NCI-H82 (cell line): ENCODE measurements around the gene EIF2B4.

ENCODE experiments used
- DNase-seq: peaks from one replicate; lab custom pipeline; 2025; lab: John Stamatoyannopoulos, UW

EIF2B4 gene

GRCh38 chr2:27370026-27370815 is at the start of gene EIF2B4, which contains the start of gene SNX17:
Gene EIF2B4 (minus strand): TSS chr2:27370338. CDS start chr2:27370314, 24 bp downstream.
Gene SNX17 (plus strand): TSS chr2:27370616. CDS start chr2:27370744, 128 bp downstream.
- DNase-seq = peak; percentile 99

DNA sequence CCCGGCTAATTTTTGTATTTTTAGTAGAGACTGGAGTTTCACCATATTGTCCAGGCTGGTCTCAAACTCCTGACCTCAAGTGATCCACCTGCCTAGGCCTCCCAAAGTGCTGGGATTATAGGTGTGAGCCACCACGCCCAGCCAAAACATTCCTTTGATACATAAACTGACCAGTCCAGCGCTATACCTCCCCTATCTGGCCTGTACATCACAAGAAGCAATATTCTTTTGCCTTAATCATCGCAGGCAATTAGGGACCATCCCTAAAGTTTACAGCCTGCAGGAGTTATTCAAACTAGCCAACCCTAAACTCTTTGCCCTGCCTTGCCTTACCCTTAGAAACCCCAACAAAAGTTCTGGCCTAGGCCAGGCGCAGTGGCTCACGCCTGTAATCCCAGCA is 46.0 kb upstream of the EIF2B4 start:
- no peak for DNase-seq

- DNase-seq = no peak
Observed at GRCh38 chr2:27412419-27413152, 42.4 kb upstream of the EIF2B4 start.

DNA sequence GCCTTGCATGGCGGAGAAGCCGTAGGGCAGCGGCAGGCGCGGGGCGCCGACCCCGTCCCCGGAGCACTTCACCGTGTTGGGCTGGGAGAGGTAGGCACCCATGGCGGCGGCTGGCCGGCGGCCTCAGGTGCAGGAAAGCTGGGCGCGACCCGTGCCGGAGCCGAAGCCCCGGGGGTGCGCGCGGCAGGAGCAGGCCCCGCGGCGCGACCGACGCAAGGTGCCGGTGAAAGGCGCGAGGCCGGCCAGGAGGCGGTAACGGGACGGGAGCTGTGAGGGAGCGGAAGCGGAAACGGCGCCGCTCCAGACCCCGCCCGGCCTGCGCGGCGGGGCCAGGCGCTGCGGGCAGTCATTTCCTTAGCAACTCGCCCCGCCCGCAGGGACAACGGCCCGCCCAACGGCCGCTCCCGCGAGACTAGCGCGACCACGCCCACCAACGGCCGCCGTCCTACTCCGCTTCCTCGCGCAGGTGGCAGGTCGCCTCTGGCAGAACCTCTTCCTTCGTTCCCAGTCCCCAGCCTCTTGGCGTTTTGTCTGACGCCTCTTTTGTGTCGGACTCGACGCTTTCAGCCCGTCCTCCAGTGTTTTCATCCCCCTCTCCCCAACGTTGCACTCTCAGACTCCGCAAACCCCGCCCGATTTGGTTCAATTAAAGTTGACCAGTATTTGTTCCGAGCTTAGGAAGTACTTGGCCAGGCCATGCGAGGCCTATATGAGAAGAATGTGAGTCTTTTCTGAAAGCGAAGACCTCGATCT is 39.4 kb upstream of the EIF2B4 start, which contains the start of gene PPM1G:
Gene PPM1G (minus strand): TSS at position 271 of the 753 bp plus-strand sequence. CDS start 169 bp downstream, at position 102.
- peak; percentile 98 for DNase-seq

DNA sequence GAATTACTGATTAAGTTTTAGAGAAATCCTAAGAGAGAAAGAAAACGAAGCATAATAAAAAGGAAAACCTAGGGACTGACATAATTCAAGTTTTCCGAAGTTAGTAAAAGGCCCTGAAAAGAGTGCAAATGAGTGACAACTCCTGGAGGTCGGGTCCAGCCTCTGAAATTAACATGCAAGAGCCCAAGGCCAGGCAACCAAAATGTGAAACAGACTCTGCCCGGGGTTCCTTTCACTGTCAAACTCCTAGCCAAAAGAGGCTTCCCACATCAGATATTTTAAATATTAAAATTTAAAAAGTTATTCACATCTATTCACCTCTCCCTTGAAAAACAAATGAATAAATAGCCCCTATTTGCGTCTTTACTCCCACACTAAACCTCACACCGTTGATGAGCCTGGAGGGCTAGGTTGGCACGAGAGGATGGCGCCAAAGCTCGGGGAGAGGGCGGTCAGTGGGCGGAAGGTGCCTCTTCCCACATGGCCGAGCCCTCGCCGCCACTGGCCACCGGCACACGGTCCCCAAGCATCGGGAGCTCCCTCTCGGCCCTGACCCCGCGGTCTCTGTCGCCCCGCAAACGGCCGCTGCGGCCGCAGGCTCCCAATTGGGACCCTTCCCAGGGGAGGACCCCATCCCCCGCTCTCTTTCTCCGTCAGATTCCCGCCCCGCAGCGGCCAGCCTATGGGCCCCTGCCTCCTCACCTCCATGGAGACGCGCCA is 38.6 kb upstream of the EIF2B4 start:
- peak; percentile 53 for DNase-seq

DNA sequence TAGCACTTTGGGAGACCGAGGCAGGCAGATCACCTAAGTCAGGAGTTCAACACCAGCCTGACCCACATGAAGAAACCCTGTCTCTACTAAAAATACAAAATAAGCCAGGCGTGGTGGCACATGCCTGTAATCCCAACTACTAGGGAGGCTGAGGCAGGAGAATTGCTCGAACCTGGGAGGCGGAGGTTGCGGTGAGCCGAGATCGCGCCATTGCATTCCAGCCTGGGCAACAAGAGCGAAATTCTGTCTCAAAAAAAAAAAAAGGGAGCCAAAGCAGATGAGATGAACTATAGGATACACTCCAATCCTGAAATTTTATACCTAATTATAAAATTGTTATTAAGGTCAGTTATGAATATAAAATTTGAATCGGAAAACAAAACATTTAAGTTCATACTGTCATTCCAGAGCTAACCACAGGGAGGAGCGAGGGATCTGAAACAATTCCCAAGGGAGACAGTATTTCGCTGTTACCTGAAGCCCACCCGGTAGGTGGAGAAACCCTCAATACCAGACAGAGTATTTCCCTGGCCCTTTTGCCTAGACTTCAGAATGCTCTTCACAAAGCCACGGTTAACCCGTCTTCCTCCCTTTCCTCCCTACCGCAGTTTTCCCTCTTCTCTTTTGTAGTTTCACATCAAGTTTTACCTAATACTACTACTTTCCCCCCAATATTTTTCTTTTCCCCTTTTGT is 37.8 kb upstream of the EIF2B4 start:
- peak; percentile 92 for DNase-seq

- DNase-seq = no peak
Observed at GRCh38 chr2:27400348-27401135, 30.4 kb upstream of the EIF2B4 start.

- DNase-seq = no peak
Observed at GRCh38 chr2:27398962-27399361, 28.8 kb upstream of the EIF2B4 start.

- no peak for DNase-seq
Observed at GRCh38 chr2:27393225-27393624, 23.1 kb upstream of the EIF2B4 start.

- DNase-seq = no peak
Observed at GRCh38 chr2:27390822-27391679, 20.9 kb upstream of the EIF2B4 start.

DNA sequence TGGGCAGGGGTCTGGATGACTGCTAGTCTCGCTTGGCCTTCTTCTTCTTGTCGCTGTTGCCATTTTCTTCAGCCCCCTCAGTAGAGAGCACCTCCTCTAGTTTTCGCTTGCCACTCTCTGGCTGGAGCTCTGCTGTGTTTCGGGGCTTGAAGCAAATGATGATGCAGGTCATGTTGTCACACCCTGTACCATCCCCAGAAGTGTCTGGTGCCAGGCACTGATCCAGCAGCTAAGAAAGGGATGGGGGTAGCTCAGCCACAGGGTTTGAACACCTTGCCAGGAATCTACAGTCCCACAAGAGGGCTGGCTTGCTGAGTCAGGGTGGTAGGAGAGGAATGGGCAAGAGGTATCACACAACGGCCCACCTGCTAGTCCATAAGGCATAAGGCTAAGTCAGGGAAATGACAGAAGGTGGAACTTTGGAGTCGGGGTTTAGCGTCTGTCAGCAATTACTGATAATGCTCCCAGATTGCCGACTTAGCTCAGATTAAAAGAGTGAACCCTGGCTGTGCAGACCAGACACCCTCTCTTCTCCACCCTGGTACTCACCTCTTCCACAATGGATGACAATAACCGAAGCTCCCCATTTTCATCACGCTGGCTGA is 11.5 kb upstream of the EIF2B4 start:
- DNase-seq = peak; percentile 96

- peak; percentile 97 for DNase-seq
Observed at GRCh38 chr2:27380626-27381545, 10.7 kb upstream of the EIF2B4 start, which contains the start of gene ZNF513. Gene ZNF513 (minus strand): TSS chr2:27380734. CDS start chr2:27380526, 208 bp downstream.

- peak; percentile 67 for DNase-seq
Observed at GRCh38 chr2:27379836-27380625, 9.9 kb upstream of the EIF2B4 start.

DNA sequence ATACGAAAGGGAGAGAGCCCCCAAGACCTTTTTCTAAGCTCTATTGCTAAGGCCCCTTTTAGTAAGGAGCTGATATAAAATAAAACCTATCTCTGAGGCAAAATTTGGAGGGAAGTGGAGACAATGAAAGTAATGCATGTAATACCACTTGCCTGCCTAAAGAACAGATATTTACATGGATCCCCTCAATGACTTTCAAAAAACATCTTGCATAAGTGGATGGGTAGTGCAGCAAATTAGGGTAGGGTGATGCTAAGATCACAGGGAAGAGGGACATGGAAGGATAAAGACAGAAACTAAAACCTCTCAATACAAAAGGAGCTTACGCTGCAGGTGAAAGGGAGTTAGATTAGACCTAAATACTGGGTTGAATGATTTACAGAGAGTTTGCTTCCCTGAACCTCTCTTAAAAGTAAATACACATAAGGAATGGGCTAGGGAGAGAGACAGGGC is 9.3 kb upstream of the EIF2B4 start:
- no peak for DNase-seq

GRCh38 chr2:27378809-27379290 is 8.7 kb upstream of the EIF2B4 start:
- no peak for DNase-seq

DNA sequence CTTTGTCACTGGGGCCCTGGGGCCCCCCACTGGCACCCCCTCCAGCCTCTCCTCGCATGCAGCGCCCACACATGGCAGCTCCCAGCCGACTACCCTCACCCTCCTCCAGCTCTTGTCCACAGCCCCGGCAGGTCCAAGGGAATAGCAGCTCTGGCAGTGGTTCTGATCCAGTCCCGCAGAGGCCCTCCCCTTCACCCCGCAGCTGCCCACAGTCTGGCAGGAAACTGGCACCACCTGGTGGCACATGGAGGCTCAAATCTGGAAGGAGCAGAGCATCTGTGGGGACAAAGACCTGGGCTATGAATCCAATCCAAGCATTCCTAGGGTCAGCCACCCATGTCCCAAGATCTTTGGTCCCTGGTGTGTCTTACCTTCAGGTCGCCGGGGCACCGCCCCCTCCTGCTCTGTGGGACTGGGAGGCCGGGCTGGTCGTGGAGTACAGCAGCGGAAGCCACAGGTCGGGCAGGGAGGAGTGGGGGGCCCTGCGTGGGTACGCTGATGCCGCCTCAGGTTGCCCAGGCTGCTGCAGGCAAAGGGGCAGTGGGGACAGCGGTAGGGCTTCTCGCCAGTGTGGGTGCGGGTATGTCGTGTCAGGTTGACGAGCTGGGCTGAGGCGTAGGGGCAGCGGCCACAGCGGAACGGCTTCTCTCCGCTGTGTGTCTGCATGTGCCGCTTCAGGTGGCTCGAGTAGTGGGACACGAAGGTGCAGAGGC is 8.1 kb upstream of the EIF2B4 start:
- peak; percentile 26 for DNase-seq
